Natural killer cell (primary cell): ENCODE data around the gene KNL1. TPM values are rescaled to one million over a fixed set of nuclear protein-coding genes. Genes with fewer than 3 reads are reported as not detected.

Experiments used
- ATAC-seq, 3 donors: fragments of 150-1000 bp in 2 of 3; fragments of 200-7000 bp in 1 of 3; cut with Tn5 transposase; 1 replicate in 1 of 3; 2 replicates in 2 of 3; pipeline ENCODE4 v1.10.0; 2021; ENCODE audit warnings: mild to moderate bottlenecking in 2 of 3, moderate library complexity in 2 of 3
- DNase-seq, 2 donors: peaks; one replicate each; pipeline versions ENCODE4 v3.0.0 to v3.0.0-alpha.2; 2013 to 2021; ENCODE audit warnings: mixed read lengths in 1 of 2
- H3K27ac ChIP-seq: one replicate; pipeline ENCODE4 v1.5.1; 2013; ENCODE audit warnings: mild to moderate bottlenecking, low read length
- H3K27me3 ChIP-seq: one replicate; pipeline ENCODE4 v1.6.1; 2013; ENCODE audit warnings: low read length; ENCODE audit not compliant: control insufficient read depth, insufficient read depth
- H3K36me3 ChIP-seq: one replicate; pipeline ENCODE4 v1.6.1; 2013; ENCODE audit warnings: low read length; ENCODE audit not compliant: control insufficient read depth, insufficient read depth
- H3K4me1 ChIP-seq: one replicate; pipeline ENCODE4 v1.6.1; 2013; ENCODE audit warnings: low read length; ENCODE audit not compliant: control insufficient read depth, insufficient read depth
- H3K4me3 ChIP-seq: one replicate; pipeline ENCODE4 v1.5.1; 2013; ENCODE audit warnings: low read length
- H3K9me3 ChIP-seq: one replicate; pipeline ENCODE4 v1.6.1; 2013; ENCODE audit warnings: low read length; ENCODE audit not compliant: control insufficient read depth, insufficient read depth
- H3K27ac Mint-ChIP-seq, 2 donors: one replicate each; pipeline ENCODE4 v1.8.0; 2022; ENCODE audit warnings: mild to moderate bottlenecking in 2 of 2, mixed read lengths in 2 of 2, moderate library complexity in 1 of 2
- H3K27me3 Mint-ChIP-seq, 2 donors: one replicate each; pipeline ENCODE4 v1.8.0; 2022; ENCODE audit warnings: low read depth in 2 of 2, mixed read lengths in 2 of 2
- H3K36me3 Mint-ChIP-seq: one replicate; pipeline ENCODE4 v1.8.0; 2022; ENCODE audit warnings: mixed read lengths
- H3K4me1 Mint-ChIP-seq, 2 donors: one replicate each; pipeline ENCODE4 v1.8.0; 2022; ENCODE audit warnings: mixed read lengths in 2 of 2
- H3K4me3 Mint-ChIP-seq: one replicate; pipeline ENCODE4 v1.8.0; 2022; ENCODE audit warnings: mild to moderate bottlenecking, moderate library complexity, mixed read lengths
- H3K9me3 Mint-ChIP-seq, 2 donors: one replicate each; pipeline ENCODE4 v1.8.0; 2022; ENCODE audit warnings: mixed read lengths in 2 of 2
- CTCF ChIP-seq: fragments of 200-600 bp; IDR thresholded peaks from one replicate; pipeline ENCODE4 v1.8.0; 2022; ENCODE audit warnings: antibody characterized with exemption
- WGBS: methylation state at CpG from one replicate; pipeline ENCODE4 v1.1.7; 2013; ENCODE audit warnings: missing lambda C conversion rate; ENCODE audit not compliant: insufficient coverage; 5-methylcytosine and 5-hydroxymethylcytosine counted together
- intact Hi-C: fragments of 100-400 bp; cut with micrococcal nuclease; formaldehyde crosslinking; loops from one replicate; pipeline ENCODE4 v1.14.2; 2022
- total RNA-seq, 4 donors: library from RNA; stranded (reverse); fragments of 120-200 nt in 1 of 4; gene quantifications; one replicate each; pipeline versions ENCODE4 v1.2.3 to v1.2.4, GENCODE V29; 2013 to 2022

The KNL1 gene
- total RNA-seq, 3 donors from 2014 or later (not counting 1 experiment from before 2014, with no cell fraction given) = 2.4 to 4.1 (median 3.6) TPM

- intact Hi-C loops = no loop called here
- Histone ChIP-seq H3K27me3 (no peaks in the 10 kb centered on the region), H3K9me3 (no peaks in the 10 kb centered on the region), H3K27ac (no peak overlapping the region), H3K4me3 (no peak overlapping the region), H3K4me1 (peaks cover 6% of the 10 kb centered on the region), H3K36me3 (peaks cover 23% of the 10 kb centered on the region)
- Mint-ChIP-seq H3K9me3 (no peaks in the 10 kb centered on the region), H3K4me1 (peaks cover 22 to 35% of the 10 kb centered on the region in 2 donors), H3K27me3 (no peaks in the 10 kb centered on the region), H3K36me3 (peaks cover 11% of the 10 kb centered on the region), H3K27ac (peak overlapping the region in 1 of 2 donors; percentile 39), H3K4me3 (no peak overlapping the region)
- no peak for ATAC-seq
- TF ChIP-seq CTCF = no peak
- 94% methylated on average over 6 of the region's 6 CpGs for WGBS
- DNase-seq = no peak
These were observed 34.9 kb upstream of the KNL1 start for GRCh38 chr15:40558952-40559742.

DNA sequence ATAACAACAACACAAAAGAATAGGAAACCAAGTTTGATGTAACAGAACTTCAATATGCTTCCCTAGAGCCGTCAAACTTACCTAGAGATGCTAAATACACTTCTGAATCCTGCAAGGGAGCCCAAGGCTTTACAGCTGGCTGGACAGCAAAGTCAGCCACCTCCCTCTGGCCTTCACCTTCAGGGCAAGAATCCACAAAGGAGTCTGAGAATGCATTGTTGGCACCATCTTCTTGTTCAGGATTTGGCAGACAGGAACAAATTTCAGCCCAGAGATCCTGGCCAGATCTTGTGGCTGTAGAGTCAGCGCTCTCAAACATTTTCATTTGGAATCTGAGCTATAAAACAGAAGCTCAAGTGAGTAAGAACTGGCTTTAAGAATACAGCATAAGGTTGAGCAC lies 31.4 kb upstream of the KNL1 start:
- no peak for TF ChIP-seq CTCF
- 94% methylated on average over 2 of the region's 2 CpGs for WGBS
- peaks cover 17% of the 10 kb centered on the region for H3K4me1 ChIP-seq
- Mint-ChIP-seq H3K4me3 (no peak overlapping the region), H3K9me3 (no peaks in the 10 kb centered on the region), H3K4me1 (peaks cover 35 to 50% of the 10 kb centered on the region in 2 donors), H3K27ac (no peak overlapping the region), H3K36me3 (no peaks in the 10 kb centered on the region), H3K27me3 (no peaks in the 10 kb centered on the region)
- intact Hi-C loops = loop anchor here (10.0 kb wide), 2 partner anchors 332 to 722 kb away; partner anchors contain the start of gene VPS18
- no peaks in the 10 kb centered on the region for H3K36me3 ChIP-seq
- H3K27ac ChIP-seq = no peak overlapping the region
- no peak for DNase-seq
- H3K9me3 ChIP-seq = no peaks in the 10 kb centered on the region
- ATAC-seq = no peak
- H3K27me3 ChIP-seq = no peaks in the 10 kb centered on the region
- no peak overlapping the region for H3K4me3 ChIP-seq

GRCh38 chr15:40563426-40563825 lies 30.6 kb upstream of the KNL1 start:
- no peaks in the 10 kb centered on the region for H3K36me3 Mint-ChIP-seq
- Histone ChIP-seq H3K4me1 (peaks cover 17% of the 10 kb centered on the region), H3K27me3 (no peaks in the 10 kb centered on the region), H3K4me3 (no peak overlapping the region), H3K36me3 (no peaks in the 10 kb centered on the region), H3K27ac (no peak overlapping the region), H3K9me3 (no peaks in the 10 kb centered on the region)
- peaks cover 36 to 47% of the 10 kb centered on the region in 2 donors for H3K4me1 Mint-ChIP-seq
- H3K4me3 Mint-ChIP-seq = peak overlapping the region; percentile 62
- no peak for TF ChIP-seq CTCF
- DNase-seq = no peak
- intact Hi-C loops = loop anchor here (10.0 kb wide), 2 partner anchors 331 to 721 kb away; partner anchors contain the start of gene VPS18
- peak overlapping the region; percentile 94 to 95 for H3K27ac Mint-ChIP-seq
- H3K27me3 Mint-ChIP-seq = no peaks in the 10 kb centered on the region
- no peaks in the 10 kb centered on the region for H3K9me3 Mint-ChIP-seq
- no peak for ATAC-seq
